Stimulated activated CD4-positive, alpha-beta T cell treated with anti-CD3 and anti-CD28 coated beads, TNF-alpha, amount 100 ng/mL, for 48 hours (primary cell): ENCODE measurements around the gene EXOC4.
"Not testable (repeated sequence)": the region's sequence is repeated elsewhere in the genome, so short reads cannot be mapped to it uniquely, and the experiment has no call there.

Experiments used
- DNase-seq, 3 donors: peaks; one replicate each; pipeline ENCODE4 v3.0.0-alpha.2; 2020; ENCODE audit warnings: low read depth in 3 of 3

EXOC4 gene

GRCh38 chr7:133314084-133314483, 61.2 kb downstream of the EXOC4 start:
- no peak for DNase-seq

GRCh38 chr7:133315332-133316040, 62.6 kb downstream of the EXOC4 start:
- DNase-seq: no peak

GRCh38 chr7:133319842-133320241, 67.0 kb downstream of the EXOC4 start:
- DNase-seq: no peak

- no peak for DNase-seq
Observed at GRCh38 chr7:133320891-133321290, 68.0 kb downstream of the EXOC4 start.

- not testable (repeated sequence) for DNase-seq
Observed at GRCh38 chr7:133321366-133321765, 68.5 kb downstream of the EXOC4 start.

GRCh38 chr7:133326745-133327144, 73.9 kb downstream of the EXOC4 start:
- DNase-seq: not testable (repeated sequence)

- not testable (repeated sequence) for DNase-seq
Observed at GRCh38 chr7:133328021-133328420, 75.1 kb downstream of the EXOC4 start.

GRCh38 chr7:133330085-133330484, 77.2 kb downstream of the EXOC4 start:
- no peak for DNase-seq

GRCh38 chr7:133331861-133332260, 79.0 kb downstream of the EXOC4 start:
- DNase-seq: no peak

GRCh38 chr7:133339772-133340171, 86.9 kb downstream of the EXOC4 start:
- no peak for DNase-seq

- DNase-seq: no peak
Observed at GRCh38 chr7:133344275-133344674, 91.4 kb downstream of the EXOC4 start.

- DNase-seq: no peak
Observed at GRCh38 chr7:133345690-133346421, 93.0 kb downstream of the EXOC4 start.

- DNase-seq: no peak
Observed at GRCh38 chr7:133348250-133348649, 95.4 kb downstream of the EXOC4 start.

- DNase-seq: no peak
Observed at GRCh38 chr7:133349101-133349500, 96.2 kb downstream of the EXOC4 start.

- no peak for DNase-seq
Observed at GRCh38 chr7:133352430-133352829, 99.6 kb downstream of the EXOC4 start.

GRCh38 chr7:133353775-133354174, 100.9 kb downstream of the EXOC4 start:
- no peak for DNase-seq

GRCh38 chr7:133354546-133355324, 101.9 kb downstream of the EXOC4 start:
- DNase-seq: no peak

- DNase-seq: no peak
Observed at GRCh38 chr7:133355325-133355708, 102.4 kb downstream of the EXOC4 start.

GRCh38 chr7:133355822-133356221, 102.9 kb downstream of the EXOC4 start:
- DNase-seq: no peak

- no peak for DNase-seq
Observed at GRCh38 chr7:133358708-133359107, 105.8 kb downstream of the EXOC4 start.

GRCh38 chr7:133359449-133359848, 106.6 kb downstream of the EXOC4 start:
- no peak for DNase-seq

- DNase-seq: no peak
Observed at GRCh38 chr7:133360201-133360600, 107.3 kb downstream of the EXOC4 start.

GRCh38 chr7:133361806-133362205, 108.9 kb downstream of the EXOC4 start:
- no peak for DNase-seq
